ENCODE data around the gene CYGB. TPM values are rescaled to one million over a fixed set of nuclear protein-coding genes. Genes with fewer than 3 reads are reported as not detected.

CYGB gene
- total and polyA plus RNA-seq, 9 of the 15 experiments (the other 6 are each of a cell fraction or from before 2014, with no cell fraction given) = 0.08 to 0.95 (median 0.18) TPM; not detected in 5

DNA sequence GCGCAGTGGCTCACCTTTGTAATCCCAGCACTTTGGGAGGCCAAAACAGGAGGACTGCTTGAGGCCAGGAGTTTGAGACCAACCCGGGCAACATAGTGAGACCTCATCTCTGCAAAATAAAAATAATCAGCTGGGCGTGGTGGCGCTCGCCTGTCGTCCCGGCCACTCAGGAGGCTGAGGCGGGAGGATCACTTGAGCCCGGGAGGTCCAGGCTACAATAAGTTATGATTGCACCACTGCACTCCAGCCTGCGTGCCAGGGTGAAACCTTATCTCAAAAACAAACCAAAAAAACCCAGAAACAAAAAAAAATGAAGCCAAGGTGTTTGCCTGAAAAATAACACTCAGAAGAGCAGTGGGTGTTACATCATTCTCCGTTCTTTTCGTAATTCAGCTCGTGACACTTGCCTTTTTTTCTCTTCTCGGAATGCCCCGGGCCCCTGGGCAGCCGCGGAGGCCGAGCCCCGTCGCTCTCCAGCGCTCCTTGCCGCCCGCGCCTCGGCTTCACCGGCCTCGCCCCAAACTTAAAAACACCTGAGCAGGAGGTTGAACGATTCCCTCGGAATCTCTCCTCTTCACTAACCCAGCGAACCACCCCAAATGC lies 19.4 kb upstream of the CYGB start (continued):
- TF ChIP-seq ZNF511 (CRISPR knock-in tag; IDR thresholded peaks at IDR 0.05) (no peak), ZFPM2 (CRISPR knock-in tag; IDR thresholded peaks at IDR 0.05) (no peak), CC2D1A (IDR thresholded peaks at IDR 0.05) (no peak), ATF7 (IDR thresholded peaks at IDR 0.05) (no peak), MECOM (CRISPR knock-in tag; IDR thresholded peaks at IDR 0.05) (no peak), NKRF (IDR thresholded peaks at IDR 0.05; ENCODE audit: borderline replicate concordance) (0 out of 2 replicates have a peak, but pooled peaks have one; percentile 11), GTF2E2 (tag; IDR thresholded peaks at IDR 0.05) (peak; percentile 60; the same call in 1 of the 2 replicates), RBBP5 (IDR thresholded peaks at IDR 0.05; ENCODE audit: borderline replicate concordance, insufficient read depth, low read length, poor library complexity, severe bottlenecking) (peak; percentile 58), ZNF280B (CRISPR knock-in tag; IDR thresholded peaks at IDR 0.05) (no peak), NEUROD1 (IDR thresholded peaks at IDR 0.05; ENCODE audit: borderline replicate concordance, low read depth, low read length, partially characterized antibody) (no peak), ZNF384 (IDR thresholded peaks at IDR 0.05; ENCODE audit: low read depth, low read length) (peak; percentile 25; the same call in 1 of the 2 replicates), IFI16 (CRISPR knock-in tag; IDR thresholded peaks at IDR 0.05) (no peak), CSDE1 (IDR thresholded peaks at IDR 0.05) (no peak), NFE2L1 (tag; IDR thresholded peaks at IDR 0.05; ENCODE audit: borderline replicate concordance, low read depth) (no peak), CBFB (CRISPR knock-in tag; IDR thresholded peaks at IDR 0.05) (no peak), FOSL1 (tag; conservative IDR thresholded peaks at IDR 0.05) (0 out of 2 replicates have a peak, but pooled peaks have one; percentile 23)
- TF ChIP-seq, protein P1, sequence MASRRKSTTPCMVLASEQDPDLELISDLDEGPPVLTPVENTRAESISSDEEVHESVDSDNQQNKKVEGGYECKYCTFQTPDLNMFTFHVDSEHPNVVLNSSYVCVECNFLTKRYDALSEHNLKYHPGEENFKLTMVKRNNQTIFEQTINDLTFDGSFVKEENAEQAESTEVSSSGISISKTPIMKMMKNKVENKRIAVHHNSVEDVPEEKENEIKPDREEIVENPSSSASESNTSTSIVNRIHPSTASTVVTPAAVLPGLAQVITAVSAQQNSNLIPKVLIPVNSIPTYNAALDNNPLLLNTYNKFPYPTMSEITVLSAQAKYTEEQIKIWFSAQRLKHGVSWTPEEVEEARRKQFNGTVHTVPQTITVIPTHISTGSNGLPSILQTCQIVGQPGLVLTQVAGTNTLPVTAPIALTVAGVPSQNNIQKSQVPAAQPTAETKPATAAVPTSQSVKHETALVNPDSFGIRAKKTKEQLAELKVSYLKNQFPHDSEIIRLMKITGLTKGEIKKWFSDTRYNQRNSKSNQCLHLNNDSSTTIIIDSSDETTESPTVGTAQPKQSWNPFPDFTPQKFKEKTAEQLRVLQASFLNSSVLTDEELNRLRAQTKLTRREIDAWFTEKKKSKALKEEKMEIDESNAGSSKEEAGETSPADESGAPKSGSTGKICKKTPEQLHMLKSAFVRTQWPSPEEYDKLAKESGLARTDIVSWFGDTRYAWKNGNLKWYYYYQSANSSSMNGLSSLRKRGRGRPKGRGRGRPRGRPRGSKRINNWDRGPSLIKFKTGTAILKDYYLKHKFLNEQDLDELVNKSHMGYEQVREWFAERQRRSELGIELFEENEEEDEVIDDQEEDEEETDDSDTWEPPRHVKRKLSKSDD (conservative IDR thresholded peaks at IDR 0.05; ENCODE audit: low read length) = no peak
- TF ChIP-seq, protein P2, sequence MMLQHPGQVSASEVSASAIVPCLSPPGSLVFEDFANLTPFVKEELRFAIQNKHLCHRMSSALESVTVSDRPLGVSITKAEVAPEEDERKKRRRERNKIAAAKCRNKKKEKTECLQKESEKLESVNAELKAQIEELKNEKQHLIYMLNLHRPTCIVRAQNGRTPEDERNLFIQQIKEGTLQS (IDR thresholded peaks at IDR 0.05) = peak; percentile 76
- TF ChIP-seq, protein P2 (CRISPR knock-in tag; conservative IDR thresholded peaks at IDR 0.05) = no peak

Data from K562 (cell line).